OCI-LY1 (cell line): ENCODE measurements around the gene COMMD3.

ENCODE experiments used
- EZH2 ChIP-seq: fragments of 200-600 bp; sonication (generic), shearing (Covaris generic); IDR thresholded peaks from 2 replicates; pipeline ENCODE4 v1.8.0; 2017; ENCODE audit warnings: borderline replicate concordance, mixed run types, mild to moderate bottlenecking, antibody characterized with exemption, low read length, moderate library complexity, mixed read lengths
- TF ChIP-seq, protein P1 (sequence below): fragments of 200-600 bp; sonication (generic), shearing (Covaris generic); IDR thresholded peaks from 2 replicates; pipeline ENCODE4 v1.5.1; 2017; ENCODE audit warnings: mild to moderate bottlenecking, antibody characterized with exemption, low read length, moderate library complexity, mixed read lengths

DNA sequence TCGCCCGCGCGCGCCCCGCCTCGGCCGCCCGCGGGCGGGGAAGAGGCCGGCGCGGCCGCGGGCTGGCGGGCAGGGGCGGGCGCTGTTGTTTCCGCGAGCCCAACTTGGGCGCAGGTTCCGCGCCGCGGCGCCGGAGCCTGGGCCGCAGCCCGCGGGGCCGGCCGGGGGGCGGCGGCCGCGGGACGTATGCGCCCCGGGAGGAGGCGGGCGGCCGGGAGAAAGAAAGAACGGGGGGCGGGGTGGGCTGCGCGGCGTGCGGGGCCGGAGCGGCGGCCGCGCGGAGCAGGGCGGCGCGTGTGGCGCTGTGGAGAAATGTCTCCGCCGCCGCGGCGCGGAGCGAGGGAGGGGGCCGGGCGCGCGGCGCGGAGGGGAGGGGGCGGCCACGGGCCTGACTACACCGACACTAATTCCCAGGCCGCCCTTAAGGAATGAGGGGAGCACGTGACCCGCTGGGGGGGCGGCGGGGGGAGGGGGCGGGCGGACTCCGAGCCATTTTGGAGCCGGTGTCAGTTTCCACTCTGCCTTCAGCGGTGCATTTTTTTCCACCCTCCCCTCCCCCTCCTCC lies 4.5 kb downstream of the COMMD3 start, which contains the start of gene BMI1:
- TF ChIP-seq, protein P1, sequence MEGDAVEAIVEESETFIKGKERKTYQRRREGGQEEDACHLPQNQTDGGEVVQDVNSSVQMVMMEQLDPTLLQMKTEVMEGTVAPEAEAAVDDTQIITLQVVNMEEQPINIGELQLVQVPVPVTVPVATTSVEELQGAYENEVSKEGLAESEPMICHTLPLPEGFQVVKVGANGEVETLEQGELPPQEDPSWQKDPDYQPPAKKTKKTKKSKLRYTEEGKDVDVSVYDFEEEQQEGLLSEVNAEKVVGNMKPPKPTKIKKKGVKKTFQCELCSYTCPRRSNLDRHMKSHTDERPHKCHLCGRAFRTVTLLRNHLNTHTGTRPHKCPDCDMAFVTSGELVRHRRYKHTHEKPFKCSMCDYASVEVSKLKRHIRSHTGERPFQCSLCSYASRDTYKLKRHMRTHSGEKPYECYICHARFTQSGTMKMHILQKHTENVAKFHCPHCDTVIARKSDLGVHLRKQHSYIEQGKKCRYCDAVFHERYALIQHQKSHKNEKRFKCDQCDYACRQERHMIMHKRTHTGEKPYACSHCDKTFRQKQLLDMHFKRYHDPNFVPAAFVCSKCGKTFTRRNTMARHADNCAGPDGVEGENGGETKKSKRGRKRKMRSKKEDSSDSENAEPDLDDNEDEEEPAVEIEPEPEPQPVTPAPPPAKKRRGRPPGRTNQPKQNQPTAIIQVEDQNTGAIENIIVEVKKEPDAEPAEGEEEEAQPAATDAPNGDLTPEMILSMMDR = no peak
- no peak for TF ChIP-seq EZH2
